Upper lobe of right lung (tissue), 1 donor: ENCODE results near the gene WDR86. TPM values are rescaled to one million over a fixed set of nuclear protein-coding genes. Genes with fewer than 3 reads are reported as not detected.

ENCODE experiments used
- ATAC-seq: fragments of 200-7000 bp; cut with Tn5 transposase; one replicate; pipeline ENCODE4 v1.9.1; 2020; ENCODE audit warnings: mild to moderate bottlenecking, moderate library complexity
- DNase-seq: peaks from one replicate; pipeline ENCODE4 v3.0.0-alpha.2; 2020
- H3K27ac ChIP-seq: fragments of 200-600 bp; one replicate; pipeline ENCODE4 v1.8.0; 2022
- H3K27me3 ChIP-seq: fragments of 200-600 bp; one replicate; pipeline ENCODE4 v1.8.0; 2022; ENCODE audit warnings: mild to moderate bottlenecking
- H3K36me3 ChIP-seq: fragments of 200-600 bp; one replicate; pipeline ENCODE4 v1.8.0; 2022
- H3K4me1 ChIP-seq: fragments of 200-600 bp; one replicate; pipeline ENCODE4 v1.8.0; 2022
- H3K4me3 ChIP-seq: fragments of 200-600 bp; one replicate; pipeline ENCODE4 v1.8.0; 2022; ENCODE audit warnings: mild to moderate bottlenecking
- H3K9me3 ChIP-seq: fragments of 200-600 bp; one replicate; pipeline ENCODE4 v1.8.0; 2022
- CTCF ChIP-seq: fragments of 200-600 bp; IDR thresholded peaks from one replicate; pipeline ENCODE4 v1.8.0; 2022; ENCODE audit warnings: antibody characterized with exemption
- intact Hi-C: fragments of 100-400 bp; cut with DNase I; formaldehyde crosslinking; loops from one replicate; pipeline ENCODE4 v1.11.0; 2022
- total RNA-seq: library from RNA; stranded (reverse); fragmentation: NEBNext Ultra II Directional; extraction: Animal tissue kit (Norgen Biotek cat#: 25700); gene quantifications from one replicate; pipeline ENCODE4 v1.2.1, GENCODE V29; 2021
- donor health status: DM: no; HTN: yes; CAD: no; lungs with severe emphysema.

The WDR86 gene
- total RNA-seq, 1 donor from 2014 or later = 1.3 TPM

- Histone ChIP-seq H3K4me3 (no peak overlapping the region), H3K27ac (no peak overlapping the region), H3K9me3 (no peaks in the 10 kb centered on the region), H3K36me3 (no peaks in the 10 kb centered on the region), H3K4me1 (peaks cover 8% of the 10 kb centered on the region), H3K27me3 (no peaks in the 10 kb centered on the region)
- ATAC-seq (no peak), DNase-seq (no peak)
- TF ChIP-seq CTCF = no peak
- intact Hi-C loops = no loop called here
Measured at GRCh38 chr7:151454932-151455530, 45.2 kb upstream of the WDR86 start.

- Histone ChIP-seq H3K9me3 (no peaks in the 10 kb centered on the region), H3K36me3 (no peaks in the 10 kb centered on the region), H3K27me3 (no peaks in the 10 kb centered on the region), H3K4me1 (peaks cover 3% of the 10 kb centered on the region), H3K27ac (no peak overlapping the region), H3K4me3 (no peak overlapping the region)
- intact Hi-C loops = no loop called here
- DNase-seq (no peak), ATAC-seq (no peak)
- TF ChIP-seq CTCF = no peak
Measured at GRCh38 chr7:151454305-151454704, 44.5 kb upstream of the WDR86 start.

GRCh38 chr7:151453326-151453791, 43.5 kb upstream of the WDR86 start:
- H3K27ac ChIP-seq = no peak overlapping the region
- intact Hi-C loops = no loop called here
- no peak for TF ChIP-seq CTCF
- DNase-seq (peak; percentile 62), ATAC-seq (no peak)
- H3K9me3 ChIP-seq = no peaks in the 10 kb centered on the region
- no peaks in the 10 kb centered on the region for H3K36me3 ChIP-seq
- H3K27me3 ChIP-seq = no peaks in the 10 kb centered on the region
- H3K4me1 ChIP-seq = peaks cover under 1% of the 10 kb centered on the region
- no peak overlapping the region for H3K4me3 ChIP-seq

GRCh38 chr7:151452680-151453325, 43.0 kb upstream of the WDR86 start:
- no peak for ATAC-seq
- no peak overlapping the region for H3K4me3 ChIP-seq
- peaks cover 5% of the 10 kb centered on the region for H3K4me1 ChIP-seq
- TF ChIP-seq CTCF = no peak
- H3K36me3 ChIP-seq = no peaks in the 10 kb centered on the region
- no peaks in the 10 kb centered on the region for H3K27me3 ChIP-seq
- intact Hi-C loops = no loop called here
- no peaks in the 10 kb centered on the region for H3K9me3 ChIP-seq
- H3K27ac ChIP-seq = no peak overlapping the region
- peak; percentile 18 for DNase-seq

GRCh38 chr7:151451626-151452571, 42.1 kb upstream of the WDR86 start:
- intact Hi-C loops = no loop called here
- TF ChIP-seq CTCF = no peak
- Histone ChIP-seq H3K4me3 (no peak overlapping the region), H3K36me3 (no peaks in the 10 kb centered on the region), H3K4me1 (peaks cover 5% of the 10 kb centered on the region), H3K27me3 (no peaks in the 10 kb centered on the region), H3K27ac (no peak overlapping the region), H3K9me3 (no peaks in the 10 kb centered on the region)
- DNase-seq (peak; percentile 61), ATAC-seq (no peak)
